Measurements from ENCODE around the gene EXO5.
"Not testable (repeated sequence)": the region's sequence is repeated elsewhere in the genome, so short reads cannot be mapped to it uniquely, and the experiment has no call there.

EXO5 gene

DNA sequence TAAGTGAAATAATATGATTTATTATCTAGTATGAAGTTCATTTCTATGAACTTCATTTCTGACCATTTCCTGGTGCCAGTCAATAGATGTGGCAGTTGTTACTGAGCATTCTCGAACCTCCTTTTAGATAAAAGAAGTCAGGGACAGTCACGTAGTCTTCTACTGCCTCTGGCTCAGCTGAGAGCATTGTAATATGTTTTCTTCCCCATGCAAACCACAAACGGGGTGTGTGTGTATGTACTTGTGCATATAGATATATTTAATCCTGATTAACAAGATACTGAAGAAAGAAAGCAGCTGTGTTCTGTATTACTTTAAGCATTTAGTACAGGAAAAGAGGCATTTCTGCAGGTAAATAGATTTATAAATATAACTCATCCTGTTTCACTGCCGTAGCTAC, 44.5 kb downstream of the EXO5 start:
- TF ChIP-seq CTCF (IDR thresholded peaks at IDR 0.05; ENCODE audit: low read length, missing control alignments): no peak
- no peak overlapping the region for H3K4me3 ChIP-seq (replicated peaks; ENCODE audit: low read depth, low read length)
- DNase-seq (ENCODE audit: low read depth): no peak

- DNase-seq (ENCODE audit: low read depth); H3K4me3 ChIP-seq (replicated peaks; ENCODE audit: low read depth, low read length): not testable (repeated sequence)
These were observed 46.2 kb downstream of the EXO5 start for GRCh38 chr1:40554807-40555206.

- H3K4me3 ChIP-seq (replicated peaks; ENCODE audit: low read depth, low read length): no peak overlapping the region
- TF ChIP-seq CTCF (IDR thresholded peaks at IDR 0.05; ENCODE audit: low read length, missing control alignments): no peak
- no peak for DNase-seq (ENCODE audit: low read depth)
These were observed 47.6 kb downstream of the EXO5 start for GRCh38 chr1:40556121-40556520.

GRCh38 chr1:40558241-40558640, 49.7 kb downstream of the EXO5 start:
- not testable (repeated sequence) for H3K4me3 ChIP-seq (replicated peaks; ENCODE audit: low read depth, low read length); DNase-seq (ENCODE audit: low read depth)

- H3K4me3 ChIP-seq (replicated peaks; ENCODE audit: low read depth, low read length): no peak overlapping the region
- no peak for DNase-seq (ENCODE audit: low read depth)
- no peak for TF ChIP-seq CTCF (IDR thresholded peaks at IDR 0.05; ENCODE audit: low read length, missing control alignments)
These were observed 53.6 kb downstream of the EXO5 start for GRCh38 chr1:40562185-40562584.

DNA sequence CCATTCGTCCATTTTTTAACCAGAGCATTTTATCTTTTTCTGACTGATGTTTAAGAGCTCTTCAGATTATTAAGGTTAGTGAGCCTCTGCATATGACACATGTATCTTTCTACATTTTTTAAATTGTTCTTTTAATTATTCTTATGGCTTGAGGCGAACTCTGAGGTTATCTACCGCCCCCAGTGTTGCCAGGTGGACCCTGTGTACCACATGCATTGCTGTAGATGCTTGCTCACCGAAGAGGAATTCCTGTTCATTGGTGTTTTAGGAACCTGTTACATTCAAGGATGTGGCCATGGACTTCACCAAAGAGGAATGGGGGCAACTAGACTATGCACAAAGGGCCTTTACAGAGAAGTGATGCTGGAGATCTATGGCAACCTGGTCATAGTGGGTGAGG, 54.7 kb downstream of the EXO5 start:
- no peak for DNase-seq (ENCODE audit: low read depth)
- TF ChIP-seq CTCF (IDR thresholded peaks at IDR 0.05; ENCODE audit: low read length, missing control alignments): no peak
- H3K4me3 ChIP-seq (replicated peaks; ENCODE audit: low read depth, low read length): no peak overlapping the region

GRCh38 chr1:40564506-40564905, 55.9 kb downstream of the EXO5 start:
- DNase-seq (ENCODE audit: low read depth): no peak
- no peak for TF ChIP-seq CTCF (IDR thresholded peaks at IDR 0.05; ENCODE audit: low read length, missing control alignments)
- no peak overlapping the region for H3K4me3 ChIP-seq (replicated peaks; ENCODE audit: low read depth, low read length)

- TF ChIP-seq CTCF (IDR thresholded peaks at IDR 0.05; ENCODE audit: low read length, missing control alignments): no peak
- no peak for DNase-seq (ENCODE audit: low read depth)
- no peak overlapping the region for H3K4me3 ChIP-seq (replicated peaks; ENCODE audit: low read depth, low read length)
These were observed 56.3 kb downstream of the EXO5 start for GRCh38 chr1:40564913-40565312.
